ENCODE results near the gene CBX2. TPM values are rescaled to one million over a fixed set of nuclear protein-coding genes. Genes with fewer than 3 reads are reported as not detected.

The CBX2 gene
- polyA plus RNA-seq, 2 of the 4 experiments (the other 2 are of a cell fraction): 7.4 to 16.4 TPM

DNA sequence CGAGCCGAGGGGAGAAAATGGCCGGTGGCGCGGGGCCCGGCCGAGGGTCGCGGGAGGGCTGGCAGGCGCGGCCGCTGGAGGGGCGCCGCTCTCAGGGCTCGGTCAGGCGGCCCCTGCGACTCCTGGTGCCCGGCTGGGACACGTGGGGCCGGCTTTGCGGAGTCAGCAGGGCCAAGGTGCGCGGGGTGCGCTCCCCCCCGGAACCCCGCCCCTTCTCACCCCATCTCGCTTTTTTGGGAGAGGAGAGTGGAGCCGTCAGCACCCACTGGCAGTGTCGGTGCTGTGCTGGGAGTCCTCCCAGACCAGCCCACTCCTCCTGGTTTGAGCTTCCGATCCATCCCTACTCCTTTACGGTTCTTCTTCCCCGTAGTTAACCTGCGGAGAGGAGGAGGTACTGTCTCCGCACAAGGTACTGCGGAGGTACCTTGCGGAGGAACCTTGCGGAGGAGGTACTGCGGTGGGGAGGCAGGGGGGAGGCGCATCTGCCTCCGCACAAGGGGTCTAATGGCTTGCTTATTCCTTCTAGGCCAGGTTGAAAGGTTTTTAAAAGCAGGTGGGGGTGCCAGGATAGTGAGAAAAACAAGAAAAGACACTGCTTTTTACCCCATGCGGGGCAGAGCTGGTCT is 38.0 kb downstream of the CBX2 start:
- ATAC-seq (no peak), DNase-seq (ENCODE audit: low read depth in 1 of 2, low spot score in 1 of 2) (no peak), FAIRE-seq (no peak)
- H3K4me3 ChIP-seq: no peak overlapping the region
- H3K9me3 ChIP-seq: no peaks in the 10 kb centered on the region
- no peak overlapping the region for H3K4me2 ChIP-seq
- ChIA-PET CTCF (interaction anchor here (0.6 to 39.8 kb wide), 5 partner anchors 4 to 104 kb away, joined by 3 to 1281 read pairs (median 238); partner anchors contain the start of genes CBX4 and CBX8), POLR2A (no interaction called here)
- no peak overlapping the region for H3K27ac ChIP-seq
- WGBS (ENCODE audit: missing lambda C conversion rate): 96% methylated on average over 41 of the region's 41 CpGs
- H3K4me1 ChIP-seq: peaks cover 23% of the 10 kb centered on the region
- no peak for TF ChIP-seq NPAS2 (CRISPR knock-in tag; IDR thresholded peaks at IDR 0.05; ENCODE audit: borderline replicate concordance)
- TF ChIP-seq, protein P1, sequence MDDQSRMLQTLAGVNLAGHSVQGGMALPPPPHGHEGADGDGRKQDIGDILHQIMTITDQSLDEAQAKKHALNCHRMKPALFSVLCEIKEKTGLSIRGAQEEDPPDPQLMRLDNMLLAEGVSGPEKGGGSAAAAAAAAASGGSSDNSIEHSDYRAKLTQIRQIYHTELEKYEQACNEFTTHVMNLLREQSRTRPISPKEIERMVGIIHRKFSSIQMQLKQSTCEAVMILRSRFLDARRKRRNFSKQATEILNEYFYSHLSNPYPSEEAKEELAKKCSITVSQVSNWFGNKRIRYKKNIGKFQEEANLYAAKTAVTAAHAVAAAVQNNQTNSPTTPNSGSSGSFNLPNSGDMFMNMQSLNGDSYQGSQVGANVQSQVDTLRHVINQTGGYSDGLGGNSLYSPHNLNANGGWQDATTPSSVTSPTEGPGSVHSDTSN (IDR thresholded peaks at IDR 0.05): no peak
- TF ChIP-seq JUNB (IDR thresholded peaks at IDR 0.05): no peak

DNA sequence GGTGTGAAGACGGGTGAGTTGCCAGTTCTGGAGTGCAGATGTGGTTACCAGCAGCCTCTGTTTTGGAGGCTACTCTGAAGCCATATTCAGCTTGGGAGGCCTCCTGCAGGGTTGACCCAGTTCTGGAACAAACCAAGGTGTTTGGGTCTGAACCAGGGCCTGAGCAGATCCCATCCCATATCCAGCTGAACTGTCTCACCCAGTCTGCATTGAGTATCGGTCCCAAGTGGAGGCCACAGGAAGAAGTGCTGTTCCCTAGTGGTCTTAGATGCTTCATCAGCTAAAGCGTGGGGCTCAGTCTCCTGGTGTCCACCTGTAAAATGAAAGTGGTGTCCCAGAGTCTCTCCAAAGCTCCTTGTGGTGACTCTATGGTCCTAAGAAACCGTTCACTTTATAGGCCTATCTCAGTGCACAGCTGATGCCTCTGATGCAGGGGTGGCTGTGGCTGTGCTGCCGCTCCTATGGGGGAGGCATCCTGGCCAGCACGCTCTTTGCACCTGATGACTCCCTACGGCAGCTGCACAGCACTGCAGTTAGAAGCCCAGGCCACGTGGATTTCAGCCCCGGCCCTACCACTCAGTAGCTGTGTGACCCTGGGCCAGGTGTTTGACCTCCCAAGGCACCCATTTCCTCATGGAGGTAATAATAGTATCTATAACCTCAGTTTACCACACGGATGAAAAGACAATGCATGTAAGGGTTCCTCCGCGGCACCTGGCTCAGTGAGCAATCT is 40.2 kb downstream of the CBX2 start:
- no peak for FAIRE-seq

DNA sequence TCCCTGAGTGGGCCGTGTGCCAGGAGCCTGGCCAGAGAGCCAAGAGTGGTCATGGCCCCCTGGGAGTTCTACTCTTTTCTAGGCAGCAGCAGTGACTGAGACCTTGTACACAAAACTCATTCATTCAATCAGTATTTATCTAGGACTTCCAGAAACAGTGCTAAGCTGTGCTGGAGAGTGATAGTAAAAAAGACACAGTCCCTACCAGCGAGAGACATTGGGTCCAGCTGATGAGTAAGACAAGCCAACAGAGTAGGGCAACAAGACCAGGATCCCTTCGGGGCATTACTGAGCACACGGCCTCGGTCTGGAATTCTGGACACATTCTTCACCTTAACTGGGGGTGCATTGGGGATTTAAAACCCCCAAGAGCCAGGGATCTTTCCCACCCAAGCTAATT is 41.1 kb downstream of the CBX2 start:
- Histone ChIP-seq H3K9me3 (no peaks in the 10 kb centered on the region), H3K4me2 (no peak overlapping the region), H3K4me3 (no peak overlapping the region), H3K27ac (no peak overlapping the region), H3K4me1 (peaks cover under 1% of the 10 kb centered on the region; the same call in 2 of the 3 replicates)
- ChIA-PET POLR2A (interaction anchor here (1.1 to 2.4 kb wide), 3 partner anchors 20 to 22 kb away, joined by 4 to 12 read pairs (median 9); partner anchors contain the start of genes CBX4 and CBX8), CTCF (interaction anchor here (0.7 to 39.8 kb wide), 6 partner anchors 1 to 103 kb away, joined by 3 to 1281 read pairs (median 30); partner anchors contain the start of genes CBX4 and CBX8)
- 55% methylated on average over 5 of the region's 5 CpGs for WGBS (ENCODE audit: missing lambda C conversion rate)
- FAIRE-seq (no peak), ATAC-seq (no peak), DNase-seq (ENCODE audit: low read depth in 1 of 2, low spot score in 1 of 2) (no peak)
- TF ChIP-seq, protein P1 (IDR thresholded peaks at IDR 0.05): no peak
- no peak for TF ChIP-seq REST (IDR thresholded peaks at IDR 0.05)
- no peak for TF ChIP-seq NFE2L2 (conservative IDR thresholded peaks at IDR 0.05; ENCODE audit: low read length)
- no peak for TF ChIP-seq RFX5 (IDR thresholded peaks at IDR 0.05)
- no peak for TF ChIP-seq ESRRA (IDR thresholded peaks at IDR 0.05; ENCODE audit: borderline replicate concordance, low read length)
- TF ChIP-seq FOSL2 (IDR thresholded peaks at IDR 0.05): no peak
- TF ChIP-seq FOSL2 (CRISPR knock-in tag; IDR thresholded peaks at IDR 0.05): no peak
- no peak for TF ChIP-seq CHD2 (IDR thresholded peaks at IDR 0.05; ENCODE audit: low read length, partially characterized antibody)
- TF ChIP-seq ZFP36 (IDR thresholded peaks at IDR 0.05; ENCODE audit: borderline replicate concordance, partially characterized antibody): no peak
- no peak for TF ChIP-seq RARB (CRISPR knock-in tag; IDR thresholded peaks at IDR 0.05)
- TF ChIP-seq CBX2 (IDR thresholded peaks at IDR 0.05; ENCODE audit: borderline replicate concordance, low read depth): no peak
- no peak for TF ChIP-seq BHLHE40 (IDR thresholded peaks at IDR 0.05; ENCODE audit: low read depth, low read length)
- TF ChIP-seq HOXA7 (CRISPR knock-in tag; IDR thresholded peaks at IDR 0.05): no peak
- TF ChIP-seq POLR2A (IDR thresholded peaks at IDR 0.05; ENCODE audit: low read length): no peak
- TF ChIP-seq CHD4 (IDR thresholded peaks at IDR 0.05; ENCODE audit: borderline replicate concordance): no peak

More for the DNA sequence above, 40.2 kb downstream of the CBX2 start:
- Histone ChIP-seq H3K4me3 (no peak overlapping the region), H3K4me2 (no peak overlapping the region), H3K27ac (no peak overlapping the region), H3K9me3 (no peaks in the 10 kb centered on the region), H3K4me1 (peaks cover 6% of the 10 kb centered on the region)
- ChIA-PET CTCF (interaction anchor here (0.7 to 39.8 kb wide), 10 partner anchors 2 to 174 kb away, joined by 3 to 1281 read pairs (median 5); partner anchors contain the start of genes CBX4 and CBX8), POLR2A (interaction anchor here (0.6 to 2.4 kb wide), 4 partner anchors 19 to 27 kb away, joined by 3 to 12 read pairs (median 7); partner anchors contain the start of genes CBX4 and CBX8)
- 90% methylated on average over 11 of the region's 12 CpGs for WGBS (ENCODE audit: missing lambda C conversion rate)
- TF ChIP-seq, protein P2, sequence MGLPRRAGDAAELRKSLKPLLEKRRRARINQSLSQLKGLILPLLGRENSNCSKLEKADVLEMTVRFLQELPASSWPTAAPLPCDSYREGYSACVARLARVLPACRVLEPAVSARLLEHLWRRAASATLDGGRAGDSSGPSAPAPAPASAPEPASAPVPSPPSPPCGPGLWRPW (IDR thresholded peaks at IDR 0.05): no peak
- TF ChIP-seq JUN (IDR thresholded peaks at IDR 0.05) (no peak), BHLHE40 (IDR thresholded peaks at IDR 0.05; ENCODE audit: low read depth, low read length) (no peak), POLR2AphosphoS2 (conservative IDR thresholded peaks at IDR 0.05; ENCODE audit: low read length) (no peak), HOXA7 (CRISPR knock-in tag; IDR thresholded peaks at IDR 0.05) (no peak), KDM5A (IDR thresholded peaks at IDR 0.05) (no peak), POLR2A (IDR thresholded peaks at IDR 0.05; ENCODE audit: low read length) (no peak), SMC3 (IDR thresholded peaks at IDR 0.05) (no peak), CEBPB (IDR thresholded peaks at IDR 0.05) (no peak), ZFP36 (IDR thresholded peaks at IDR 0.05; ENCODE audit: borderline replicate concordance, partially characterized antibody) (no peak), EHMT2 (IDR thresholded peaks at IDR 0.05; ENCODE audit: low read depth) (no peak), HDAC2 (IDR thresholded peaks at IDR 0.05) (no peak), KDM1A (IDR thresholded peaks at IDR 0.05; ENCODE audit: low read depth) (no peak), MAZ (IDR thresholded peaks at IDR 0.05; ENCODE audit: borderline replicate concordance, low read depth, low read length) (no peak), ZC3H11A (IDR thresholded peaks at IDR 0.05) (no peak)
- TF ChIP-seq, protein P3, sequence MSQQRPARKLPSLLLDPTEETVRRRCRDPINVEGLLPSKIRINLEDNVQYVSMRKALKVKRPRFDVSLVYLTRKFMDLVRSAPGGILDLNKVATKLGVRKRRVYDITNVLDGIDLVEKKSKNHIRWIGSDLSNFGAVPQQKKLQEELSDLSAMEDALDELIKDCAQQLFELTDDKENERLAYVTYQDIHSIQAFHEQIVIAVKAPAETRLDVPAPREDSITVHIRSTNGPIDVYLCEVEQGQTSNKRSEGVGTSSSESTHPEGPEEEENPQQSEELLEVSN (IDR thresholded peaks at IDR 0.05; ENCODE audit: borderline replicate concordance, low read depth): no peak
- DNase-seq (ENCODE audit: low read depth in 1 of 2, low spot score in 1 of 2) (no peak), ATAC-seq (no peak)
